GM18520 (cell line): ENCODE results near the gene PTPRO.

Experiments used
- ATAC-seq: cut with Tn5 transposase; IDR thresholded peaks from one replicate; pipeline ENCODE4 v1.9.1; 2021; ENCODE audit not compliant: unreplicated experiment

PTPRO gene

GRCh38 chr12:15522574-15523187 lies 200.4 kb downstream of the PTPRO start:
- no peak for ATAC-seq

GRCh38 chr12:15525441-15525840 lies 203.1 kb downstream of the PTPRO start:
- no peak for ATAC-seq

- peak; percentile 100 for ATAC-seq
Observed at GRCh38 chr12:15526033-15526432, 203.7 kb downstream of the PTPRO start.

GRCh38 chr12:15527201-15528080 lies 205.1 kb downstream of the PTPRO start:
- no peak for ATAC-seq

GRCh38 chr12:15528666-15529065 lies 206.4 kb downstream of the PTPRO start:
- no peak for ATAC-seq

DNA sequence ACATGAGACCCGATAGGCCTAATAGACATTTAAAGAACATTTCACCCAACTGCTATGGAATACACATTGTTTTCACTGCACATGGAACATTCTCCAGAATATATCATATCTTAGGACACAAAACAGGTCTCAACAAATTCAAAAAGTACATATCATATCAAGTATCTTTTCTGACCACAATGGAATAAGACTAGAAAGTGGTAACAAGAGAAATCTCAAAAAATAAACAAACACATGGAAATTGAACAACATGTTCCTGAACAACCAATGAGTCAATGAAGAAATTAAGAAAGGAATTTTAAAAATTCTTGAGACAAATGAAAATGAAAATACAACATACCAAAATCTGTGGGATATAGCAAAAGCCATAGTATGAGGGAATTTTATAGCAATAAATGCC lies 208.1 kb downstream of the PTPRO start:
- no peak for ATAC-seq

GRCh38 chr12:15532364-15532977 lies 210.2 kb downstream of the PTPRO start:
- ATAC-seq = peak; percentile 47

GRCh38 chr12:15534322-15534721 lies 212.0 kb downstream of the PTPRO start:
- peak; percentile 84 for ATAC-seq

DNA sequence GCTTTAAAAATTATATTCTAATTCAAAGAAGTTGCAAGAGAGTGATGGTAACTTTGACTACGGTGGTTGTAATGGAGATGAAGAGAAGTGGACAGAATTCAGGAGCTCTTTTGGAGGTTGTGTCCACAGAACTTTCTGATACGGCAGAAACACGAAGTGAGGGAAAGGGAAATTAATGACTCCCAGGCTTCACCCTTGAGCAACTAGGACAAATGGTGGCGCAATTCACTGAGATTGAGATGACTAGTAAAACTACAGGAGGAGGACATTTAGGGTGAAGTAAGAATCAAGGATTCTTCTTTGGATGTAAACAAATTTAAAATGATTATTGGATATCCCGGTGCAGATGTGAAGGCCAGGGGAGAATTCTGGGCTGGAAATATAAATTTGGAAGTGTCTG lies 212.6 kb downstream of the PTPRO start:
- ATAC-seq = no peak

DNA sequence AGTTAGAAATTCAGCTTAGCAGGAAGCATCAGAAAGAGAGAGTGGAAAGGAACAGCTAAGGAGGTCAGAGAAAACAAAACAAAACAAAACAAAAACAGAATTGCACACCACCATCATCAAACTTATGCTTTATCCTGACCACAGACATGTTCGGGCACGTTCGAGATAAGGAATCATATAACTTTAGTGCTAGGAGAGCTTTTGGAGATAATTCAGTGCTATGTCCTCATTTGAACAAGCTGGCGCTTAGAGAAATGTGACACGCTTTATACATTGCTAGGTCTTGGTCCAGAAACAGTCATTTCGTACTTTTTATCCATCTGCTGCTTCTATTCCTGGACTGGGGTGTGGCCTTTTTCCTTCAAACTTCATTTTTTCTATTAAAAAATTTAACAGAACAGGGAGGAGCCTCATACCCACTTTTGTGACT lies 213.1 kb downstream of the PTPRO start:
- no peak for ATAC-seq

GRCh38 chr12:15536446-15536845 lies 214.1 kb downstream of the PTPRO start:
- no peak for ATAC-seq

DNA sequence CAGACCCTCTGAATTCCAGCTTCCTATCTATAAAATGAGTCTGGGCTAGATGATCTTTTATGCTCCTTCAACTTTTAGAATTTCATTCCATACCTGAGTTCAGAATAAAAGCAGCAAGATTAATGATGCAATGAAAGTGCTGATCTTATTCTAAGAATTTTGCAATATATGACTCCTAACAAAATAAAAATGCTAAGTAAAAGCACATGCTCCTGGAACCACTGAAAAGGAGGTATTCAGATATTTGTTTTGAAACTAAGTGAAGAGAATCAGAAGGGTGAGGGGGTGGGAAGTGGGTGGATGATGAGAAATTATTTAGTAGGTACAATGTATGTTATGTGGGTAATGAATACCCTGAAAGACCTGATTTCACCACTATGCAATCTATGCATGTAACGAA lies 216.6 kb downstream of the PTPRO start:
- no peak for ATAC-seq

- ATAC-seq = no peak
Observed at GRCh38 chr12:15540005-15540404, 217.7 kb downstream of the PTPRO start.

DNA sequence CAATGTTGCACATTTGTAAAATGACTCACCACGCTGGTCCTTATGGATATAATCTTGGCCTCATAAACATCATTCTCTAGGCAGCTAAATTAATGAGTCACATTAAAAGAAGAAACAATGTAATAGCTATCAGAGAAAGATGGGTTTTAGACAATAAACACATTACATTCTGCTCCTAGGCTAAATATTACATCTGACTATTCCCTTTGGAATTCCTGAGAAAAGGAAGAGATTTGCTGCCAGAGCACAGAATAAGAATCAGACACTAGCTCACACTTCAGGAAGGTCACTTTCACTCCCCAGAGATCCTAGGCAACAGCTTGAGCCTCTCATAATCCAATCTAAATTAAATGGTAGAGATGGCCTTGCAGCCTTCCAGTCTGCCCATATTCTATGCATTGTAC lies 218.2 kb downstream of the PTPRO start:
- ATAC-seq = no peak

DNA sequence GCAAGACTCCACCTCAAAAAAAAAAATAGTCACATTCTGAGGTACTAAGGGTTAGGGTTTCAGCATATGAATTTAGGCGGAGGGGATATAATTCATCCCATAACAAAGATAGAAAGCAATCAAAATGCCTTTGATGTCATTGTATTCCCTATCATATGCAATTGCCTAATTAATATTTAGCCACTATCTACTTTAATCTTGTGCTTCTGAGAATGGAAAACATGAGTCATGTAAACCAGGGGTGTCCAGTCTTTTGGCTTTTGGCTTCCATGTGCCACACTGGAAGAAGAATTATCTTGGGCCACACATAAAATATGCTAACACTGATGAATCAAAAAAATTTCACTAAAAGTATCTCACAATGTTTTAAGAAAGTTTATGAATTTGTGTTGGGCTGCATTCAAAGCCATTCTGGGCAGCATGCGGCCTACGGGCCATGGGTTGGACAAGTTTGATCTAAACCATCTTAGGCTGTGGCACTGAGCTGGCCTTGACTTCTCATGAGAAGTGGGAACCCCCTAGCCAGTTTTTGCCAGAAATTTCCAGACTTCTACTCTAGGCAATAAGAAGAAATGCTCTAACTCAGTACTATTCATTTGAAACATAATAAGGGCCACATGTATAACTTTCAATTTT lies 219.8 kb downstream of the PTPRO start:
- ATAC-seq = no peak

DNA sequence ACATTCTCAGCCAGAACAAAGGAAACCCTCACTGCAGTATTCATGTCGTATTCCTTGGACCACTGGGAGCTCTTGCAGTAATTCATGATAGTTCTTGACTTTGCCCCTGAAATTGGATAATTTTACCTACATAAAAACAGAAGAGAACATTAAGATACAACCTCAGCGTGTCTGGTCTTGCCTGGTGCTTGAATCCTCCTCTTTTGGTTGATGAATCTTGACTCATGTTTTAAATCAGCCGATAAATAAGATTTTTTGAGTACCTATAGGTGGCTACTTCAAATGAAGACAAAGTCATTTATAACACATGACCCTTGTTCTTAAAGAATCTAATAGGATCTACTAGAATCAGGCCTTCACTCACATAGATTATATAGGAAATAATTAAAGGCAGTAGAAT lies 221.0 kb downstream of the PTPRO start:
- no peak for ATAC-seq

DNA sequence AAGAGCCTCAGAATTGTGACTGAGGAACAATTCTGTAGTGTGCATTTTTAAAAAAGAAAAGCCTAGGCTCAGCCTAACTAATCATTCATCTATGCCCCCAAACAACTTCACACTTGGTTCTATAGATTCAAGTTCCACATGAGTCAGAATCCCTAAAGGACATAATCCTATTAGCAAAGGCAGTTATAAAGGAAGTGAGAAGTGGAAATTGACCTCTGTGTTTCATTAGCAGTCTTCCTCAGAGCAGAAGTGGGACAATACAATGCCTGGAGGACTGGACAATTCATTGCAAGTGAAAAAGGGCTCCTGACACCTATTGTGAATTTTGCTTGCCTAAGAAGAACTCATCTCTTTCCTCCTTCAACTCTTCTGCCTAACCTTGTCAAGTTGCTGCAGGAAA lies 222.3 kb downstream of the PTPRO start:
- no peak for ATAC-seq

DNA sequence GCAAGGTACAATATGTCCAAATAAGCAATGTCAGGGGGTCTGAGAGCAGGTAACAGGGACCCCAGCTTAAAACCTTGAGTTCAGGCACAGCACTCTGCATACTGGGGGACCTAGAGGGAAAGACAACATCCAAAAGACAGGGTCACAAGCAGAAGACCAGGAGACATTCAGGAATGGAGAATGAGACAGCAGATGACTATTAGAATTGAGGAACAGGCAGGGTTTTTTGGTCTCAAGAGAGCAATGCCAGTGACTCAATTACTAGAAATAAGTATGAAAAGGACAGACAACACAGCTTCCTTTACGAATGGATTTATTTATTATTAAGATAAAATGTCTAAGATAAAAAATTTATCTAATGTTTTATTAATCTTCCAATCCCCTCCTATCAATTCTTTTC lies 223.0 kb downstream of the PTPRO start:
- ATAC-seq = no peak

GRCh38 chr12:15546102-15546701 lies 223.9 kb downstream of the PTPRO start:
- ATAC-seq = peak; percentile 63

- no peak for ATAC-seq
Observed at GRCh38 chr12:15547063-15547462, 224.8 kb downstream of the PTPRO start.

- ATAC-seq = no peak
Observed at GRCh38 chr12:15547691-15548090, 225.4 kb downstream of the PTPRO start.
